ENCODE results near the gene DHX35.

- no peak for TF ChIP-seq CTCF (IDR thresholded peaks at IDR 0.05)
- no peak for TF ChIP-seq POLR2A (IDR thresholded peaks at IDR 0.05)
Measured at GRCh38 chr20:39066471-39067242, 104.5 kb downstream of the DHX35 start.
